Measurements from ENCODE around the gene FSCB. TPM values are rescaled to one million over a fixed set of nuclear protein-coding genes. Genes with fewer than 3 reads are reported as not detected.

FSCB gene
- not detected for total RNA-seq
- not detected for polyA plus RNA-seq (ENCODE audit: insufficient read depth, low read depth, low replicate concordance)
- long read RNA-seq, donor 1 = 0 reads
- long read RNA-seq, donor 2 = 0 reads
- long read RNA-seq, donor 3 = 0 reads
- long read RNA-seq, donor 4 = 0 reads
- long read RNA-seq, donor 5 = 0 reads
- long read RNA-seq, donor 6 = 0 reads
- long read RNA-seq, donor 7 = 0 reads
- long read RNA-seq, donor 8 = 0 reads
- long read RNA-seq, donor 9 = 0 reads
- long read RNA-seq, donor 10 = 0 reads

- H3K4me1 ChIP-seq (ENCODE audit: control insufficient read depth in 2 of 3, insufficient read depth in 2 of 3, low read depth in 1 of 3, low read length in 3 of 3) = no peaks in the 10 kb centered on the region
- TF ChIP-seq CTCF (IDR thresholded peaks at IDR 0.05; ENCODE audit: borderline replicate concordance, extremely low read depth, insufficient read depth) = no peak
- no peaks in the 10 kb centered on the region for H3K27me3 ChIP-seq (ENCODE audit: control insufficient read depth, insufficient read depth, low read length)
- intact Hi-C loops (cut with DNase I) = no loop called here
- DNase-seq (no peak), FAIRE-seq (no peak)
- H3K9ac ChIP-seq (ENCODE audit: low read length in 3 of 3) = no peak within 1 kb of the TSS
- H3K27ac ChIP-seq (ENCODE audit: low read depth in 2 of 2, low read length in 2 of 2) = no peak within 1 kb of the TSS
- H3K9me3 ChIP-seq (ENCODE audit: control insufficient read depth in 2 of 3, insufficient read depth in 1 of 3, low read length in 3 of 3) = no peaks in the 10 kb centered on the region
- H3K4me3 ChIP-seq (ENCODE audit: low read length in 3 of 3) = no peak within 1 kb of the TSS
- no peaks in the 10 kb centered on the region for H3K36me3 ChIP-seq (ENCODE audit: control insufficient read depth in 2 of 3, insufficient read depth in 3 of 3, low read length in 3 of 3)
Observed at GRCh38 chr14:44507183-44507582, at the start of gene FSCB. TSS of gene FSCB (minus strand) at chr14:44507283. CDS start at chr14:44506987, 296 bp downstream.

GRCh38 chr14:44531658-44532057 is 24.6 kb upstream of the FSCB start:
- DNase-seq = no peak
- H3K4me1 ChIP-seq (ENCODE audit: control insufficient read depth in 2 of 3, insufficient read depth in 2 of 3, low read depth in 1 of 3, low read length in 3 of 3) = no peaks in the 10 kb centered on the region
- H3K36me3 ChIP-seq (ENCODE audit: control insufficient read depth in 2 of 3, insufficient read depth in 3 of 3, low read length in 3 of 3) = no peaks in the 10 kb centered on the region
- no peak overlapping the region for H3K27ac ChIP-seq (ENCODE audit: low read depth in 2 of 2, low read length in 2 of 2)
- intact Hi-C loops (cut with DNase I) = no loop called here
- H3K4me3 ChIP-seq (ENCODE audit: low read length in 3 of 3) = no peak overlapping the region
- H3K27me3 ChIP-seq (ENCODE audit: control insufficient read depth, insufficient read depth, low read length) = no peaks in the 10 kb centered on the region
- no peak for TF ChIP-seq CTCF (IDR thresholded peaks at IDR 0.05; ENCODE audit: borderline replicate concordance, extremely low read depth, insufficient read depth)
- no peak overlapping the region for H3K9ac ChIP-seq (ENCODE audit: low read length in 3 of 3)
- no peaks in the 10 kb centered on the region for H3K9me3 ChIP-seq (ENCODE audit: control insufficient read depth in 2 of 3, insufficient read depth in 1 of 3, low read length in 3 of 3)
- FAIRE-seq = no peak

GRCh38 chr14:44530475-44530874 is 23.4 kb upstream of the FSCB start:
- no peak overlapping the region for H3K4me3 ChIP-seq (ENCODE audit: low read length in 3 of 3)
- FAIRE-seq (no peak), DNase-seq (no peak)
- no peaks in the 10 kb centered on the region for H3K4me1 ChIP-seq (ENCODE audit: control insufficient read depth in 2 of 3, insufficient read depth in 2 of 3, low read depth in 1 of 3, low read length in 3 of 3)
- intact Hi-C loops (cut with DNase I) = no loop called here
- no peak overlapping the region for H3K27ac ChIP-seq (ENCODE audit: low read depth in 2 of 2, low read length in 2 of 2)
- no peaks in the 10 kb centered on the region for H3K9me3 ChIP-seq (ENCODE audit: control insufficient read depth in 2 of 3, insufficient read depth in 1 of 3, low read length in 3 of 3)
- H3K9ac ChIP-seq (ENCODE audit: low read length in 3 of 3) = no peak overlapping the region
- H3K27me3 ChIP-seq (ENCODE audit: control insufficient read depth, insufficient read depth, low read length) = no peaks in the 10 kb centered on the region
- H3K36me3 ChIP-seq (ENCODE audit: control insufficient read depth in 2 of 3, insufficient read depth in 3 of 3, low read length in 3 of 3) = no peaks in the 10 kb centered on the region
- no peak for TF ChIP-seq CTCF (IDR thresholded peaks at IDR 0.05; ENCODE audit: borderline replicate concordance, extremely low read depth, insufficient read depth)

- no peak for DNase-seq
- FAIRE-seq = no peak
- no peak for TF ChIP-seq CTCF (IDR thresholded peaks at IDR 0.05; ENCODE audit: borderline replicate concordance, extremely low read depth, insufficient read depth)
- H3K27me3 ChIP-seq (ENCODE audit: control insufficient read depth, insufficient read depth, low read length) = no peaks in the 10 kb centered on the region
- H3K36me3 ChIP-seq (ENCODE audit: control insufficient read depth in 2 of 3, insufficient read depth in 3 of 3, low read length in 3 of 3) = no peaks in the 10 kb centered on the region
- no peaks in the 10 kb centered on the region for H3K9me3 ChIP-seq (ENCODE audit: control insufficient read depth in 2 of 3, insufficient read depth in 1 of 3, low read length in 3 of 3)
- H3K27ac ChIP-seq (ENCODE audit: low read depth in 2 of 2, low read length in 2 of 2) = no peak overlapping the region
- intact Hi-C loops (cut with DNase I) = no loop called here
- no peak overlapping the region for H3K9ac ChIP-seq (ENCODE audit: low read length in 3 of 3)
- no peak overlapping the region for H3K4me3 ChIP-seq (ENCODE audit: low read length in 3 of 3)
- no peaks in the 10 kb centered on the region for H3K4me1 ChIP-seq (ENCODE audit: control insufficient read depth in 2 of 3, insufficient read depth in 2 of 3, low read depth in 1 of 3, low read length in 3 of 3)
Observed at GRCh38 chr14:44529026-44529425, 21.9 kb upstream of the FSCB start.
